GM10266 (cell line): ENCODE measurements around the gene KNDC1.

ENCODE experiments used
- DNase-seq: peaks from one replicate; pipeline ENCODE4 v3.0.0; 2012; ENCODE audit errors: extremely low spot score
- CTCF ChIP-seq: IDR thresholded peaks from 2 replicates; pipeline ENCODE4 v1.5.1; 2012; ENCODE audit warnings: mild to moderate bottlenecking, low read depth; ENCODE audit not compliant: control insufficient read depth, insufficient read depth; ENCODE audit errors: missing control alignments

Gene KNDC1

GRCh38 chr10:133187091-133187905 is 27.3 kb downstream of the KNDC1 start:
- no peak for TF ChIP-seq CTCF
- no peak for DNase-seq

DNA sequence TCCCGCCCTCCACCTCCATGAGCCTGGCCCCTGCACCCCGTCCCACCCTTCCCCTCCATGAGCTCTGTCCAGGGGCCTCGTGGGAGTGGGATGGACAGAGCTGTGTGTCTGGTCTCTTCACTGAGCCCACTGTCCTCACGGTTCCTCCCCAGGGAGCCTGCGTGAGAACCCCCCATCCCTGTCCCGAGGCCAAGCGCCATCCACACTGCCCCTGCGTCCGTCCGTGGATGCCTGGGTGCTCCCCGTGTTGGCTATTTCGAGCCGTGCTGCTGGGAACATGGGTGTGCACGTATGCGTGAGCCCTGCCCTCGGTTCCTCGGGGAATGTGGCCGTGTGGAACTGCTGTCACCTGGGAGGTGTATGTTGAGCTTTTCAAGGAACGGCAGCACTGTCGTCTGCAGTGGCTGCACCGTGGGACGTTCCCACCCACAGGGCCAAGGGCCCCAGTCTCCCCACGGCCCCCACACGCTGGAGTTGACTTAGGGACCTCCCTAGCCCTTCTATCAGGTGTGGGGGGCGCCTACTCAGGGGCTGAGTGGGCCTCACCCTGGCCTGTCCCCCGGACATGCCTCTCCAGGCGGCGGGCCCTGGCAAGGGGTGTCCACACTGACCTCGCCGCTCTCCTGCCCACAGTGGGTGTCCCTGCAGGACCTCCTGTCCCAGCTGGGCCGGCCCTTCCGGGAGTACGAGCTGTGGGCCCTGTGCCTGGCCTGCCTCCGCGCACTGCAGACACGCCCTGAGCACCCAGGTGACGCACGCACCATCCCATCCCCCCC is 28.1 kb downstream of the KNDC1 start:
- no peak for DNase-seq
- no peak for TF ChIP-seq CTCF

- no peak for DNase-seq
- TF ChIP-seq CTCF: no peak
These were observed 29.2 kb downstream of the KNDC1 start for GRCh38 chr10:133189256-133189655.

GRCh38 chr10:133189726-133190125 is 29.7 kb downstream of the KNDC1 start:
- DNase-seq: no peak
- TF ChIP-seq CTCF: no peak

- no peak for TF ChIP-seq CTCF
- no peak for DNase-seq
These were observed 30.2 kb downstream of the KNDC1 start for GRCh38 chr10:133190225-133190624.

DNA sequence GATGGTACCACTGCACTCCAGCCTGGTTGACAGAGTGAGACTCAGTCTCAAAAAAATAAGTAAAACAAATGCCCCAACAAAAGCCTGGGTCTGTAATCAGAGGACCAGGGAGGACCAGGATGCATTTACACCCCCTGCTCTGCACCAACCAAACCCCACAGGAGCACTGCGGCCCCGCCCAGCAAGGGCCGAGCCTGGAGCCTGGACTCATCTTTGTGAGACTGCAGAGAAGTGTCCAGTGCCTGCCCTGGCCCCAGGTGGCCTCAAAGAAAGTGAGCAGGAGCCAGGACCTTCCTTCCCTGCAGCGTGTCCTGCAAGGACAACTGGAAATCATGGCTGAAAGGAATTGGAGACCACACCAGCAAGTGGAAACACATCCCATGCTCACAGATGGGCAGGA is 31.6 kb downstream of the KNDC1 start:
- no peak for DNase-seq
- TF ChIP-seq CTCF: no peak

GRCh38 chr10:133194151-133194550 is 34.1 kb downstream of the KNDC1 start:
- no peak for DNase-seq
- no peak for TF ChIP-seq CTCF
